ENCODE measurements around the gene MAPK6. TPM values are rescaled to one million over a fixed set of nuclear protein-coding genes. Genes with fewer than 3 reads are reported as not detected.

Gene MAPK6
- total and polyA plus RNA-seq, 2 donors (not counting 1 experiment from before 2014, with no cell fraction given), result 3.2 to 17.9 TPM

DNA sequence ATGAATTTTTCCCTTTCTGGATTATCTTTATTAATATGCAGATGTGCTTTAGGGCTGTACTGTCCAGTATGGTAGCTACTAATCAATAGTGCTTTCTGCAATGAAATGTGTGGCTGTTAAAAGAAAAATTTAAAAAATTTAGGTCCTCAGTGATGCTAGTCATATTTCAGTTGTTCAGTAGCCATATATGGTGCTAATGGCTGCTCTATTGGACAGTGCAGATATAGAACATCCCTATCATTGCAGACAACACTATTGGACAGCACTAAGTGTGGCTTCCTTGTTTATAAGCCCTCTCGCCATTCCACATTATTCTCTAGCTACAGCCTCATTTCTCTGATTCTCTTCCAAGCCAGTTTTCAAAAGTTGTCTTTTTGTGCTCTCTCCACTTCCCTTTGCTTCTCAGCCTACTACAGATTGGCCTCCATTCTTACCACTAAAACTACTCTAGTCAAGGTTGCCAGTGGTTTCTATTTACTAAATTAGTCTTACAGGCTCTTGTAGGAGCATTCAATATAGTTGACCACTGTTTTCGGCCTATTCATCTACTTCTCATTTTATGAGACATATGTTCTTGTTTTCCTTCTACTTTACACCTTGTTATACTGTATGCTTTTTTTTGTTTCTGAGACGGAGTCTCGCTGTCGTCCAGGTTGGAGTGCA, 9.5 kb downstream of the MAPK6 start:
- H3K27ac ChIP-seq (ENCODE audit: low read length in 2 of 2), result no peak overlapping the region
- no peaks in the 10 kb centered on the region for H3K9me3 Mint-ChIP-seq (ENCODE audit: insufficient read depth)
- H4K20me1 ChIP-seq (ENCODE audit: control insufficient read depth, insufficient read depth, low read length, poor library complexity, severe bottlenecking), result peaks cover 19% of the 10 kb centered on the region
- ChIA-PET CTCF (interaction anchor here (2.0 kb wide), 1 partner anchor 9 kb away, joined by 5 read pairs; no protein-coding TSS in a partner anchor), POLR2A (no interaction called here)
- peaks cover 0 to 6% (median 0%) of the 10 kb centered on the region in 3 donors for H3K9me3 ChIP-seq (ENCODE audit: control extremely low read depth in 1 of 3, control insufficient read depth in 2 of 3, insufficient read depth in 1 of 3, low read length in 2 of 3)
- peaks cover 18% of the 10 kb centered on the region for H3K4me1 Mint-ChIP-seq
- intact Hi-C loops (cut with micrococcal nuclease), result no loop called here
- no peaks in the 10 kb centered on the region for H3K4me1 ChIP-seq (ENCODE audit: control insufficient read depth in 2 of 2, insufficient read depth in 2 of 2, low read length in 2 of 2)
- no peaks in the 10 kb centered on the region for H3K27me3 Mint-ChIP-seq
- H3K79me2 ChIP-seq (ENCODE audit: control insufficient read depth, insufficient read depth, low read length), result peaks cover 96% of the 10 kb centered on the region
- H3K27ac Mint-ChIP-seq, result no peak overlapping the region
- WGBS (ENCODE audit: insufficient coverage), result 100% methylated on average over 2 of the region's 5 CpGs
- no peak overlapping the region for H3K9ac ChIP-seq (ENCODE audit: low read length)
- no peak overlapping the region for H3K4me2 ChIP-seq (replicated peaks; ENCODE audit: low read depth, low read length, poor library complexity, severe bottlenecking)
- no peaks in the 10 kb centered on the region for H3K27me3 ChIP-seq (replicated peaks in 1 of 4; ENCODE audit: control extremely low read depth in 1 of 4, control insufficient read depth in 3 of 4, insufficient read depth in 4 of 4, low read length in 3 of 4)
- TF ChIP-seq, protein P1, sequence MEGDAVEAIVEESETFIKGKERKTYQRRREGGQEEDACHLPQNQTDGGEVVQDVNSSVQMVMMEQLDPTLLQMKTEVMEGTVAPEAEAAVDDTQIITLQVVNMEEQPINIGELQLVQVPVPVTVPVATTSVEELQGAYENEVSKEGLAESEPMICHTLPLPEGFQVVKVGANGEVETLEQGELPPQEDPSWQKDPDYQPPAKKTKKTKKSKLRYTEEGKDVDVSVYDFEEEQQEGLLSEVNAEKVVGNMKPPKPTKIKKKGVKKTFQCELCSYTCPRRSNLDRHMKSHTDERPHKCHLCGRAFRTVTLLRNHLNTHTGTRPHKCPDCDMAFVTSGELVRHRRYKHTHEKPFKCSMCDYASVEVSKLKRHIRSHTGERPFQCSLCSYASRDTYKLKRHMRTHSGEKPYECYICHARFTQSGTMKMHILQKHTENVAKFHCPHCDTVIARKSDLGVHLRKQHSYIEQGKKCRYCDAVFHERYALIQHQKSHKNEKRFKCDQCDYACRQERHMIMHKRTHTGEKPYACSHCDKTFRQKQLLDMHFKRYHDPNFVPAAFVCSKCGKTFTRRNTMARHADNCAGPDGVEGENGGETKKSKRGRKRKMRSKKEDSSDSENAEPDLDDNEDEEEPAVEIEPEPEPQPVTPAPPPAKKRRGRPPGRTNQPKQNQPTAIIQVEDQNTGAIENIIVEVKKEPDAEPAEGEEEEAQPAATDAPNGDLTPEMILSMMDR (IDR thresholded peaks at IDR 0.05), result no peak
- no peak for TF ChIP-seq EZH2 (IDR thresholded peaks at IDR 0.05; ENCODE audit: borderline replicate concordance, insufficient read depth, low read depth, low read length, poor library complexity, severe bottlenecking)
- ATAC-seq (ENCODE audit: low read depth), result no peak
- no peak overlapping the region for H3K4me3 Mint-ChIP-seq
- DNase-seq, result no peak
- no peak overlapping the region for H3K4me3 ChIP-seq (ENCODE audit: control extremely low read depth in 1 of 5, extremely low read depth in 1 of 5, insufficient read depth in 1 of 5, low read depth in 2 of 5, low read length in 4 of 5)
- H3K36me3 ChIP-seq (replicated peaks in 1 of 2; ENCODE audit: control extremely low read depth in 1 of 2, control insufficient read depth in 1 of 2, extremely low read depth in 1 of 2, insufficient read depth in 2 of 2, low read length in 1 of 2), result no peaks in the 10 kb centered on the region
- H2AFZ ChIP-seq (ENCODE audit: insufficient read depth, low read depth, low read length, poor library complexity, severe bottlenecking), result no peak overlapping the region

DNA sequence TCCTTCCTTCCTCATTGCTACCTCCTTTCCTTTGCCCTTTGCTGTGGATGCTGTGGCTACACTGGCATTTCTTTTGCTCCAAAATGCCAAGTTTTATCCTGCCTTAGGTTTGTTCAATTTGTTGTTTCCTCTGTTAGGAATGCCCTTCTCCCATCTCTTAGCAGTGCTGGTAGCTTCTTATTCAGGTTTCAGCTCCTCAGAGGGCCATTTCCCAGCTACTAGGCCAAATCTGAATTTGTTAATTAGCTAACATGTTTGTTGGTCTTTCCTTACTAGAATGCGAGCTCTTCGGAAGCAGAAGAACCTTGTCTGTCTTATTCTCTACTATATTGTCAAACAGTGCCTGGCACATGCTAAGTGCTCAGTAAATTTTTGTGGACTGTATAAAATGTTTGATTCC, 11.0 kb downstream of the MAPK6 start:
- no peak for DNase-seq
- WGBS (ENCODE audit: insufficient coverage), result no CpG with 5 or more reads among the region's 2 CpGs
- Histone ChIP-seq H4K20me1 (ENCODE audit: control insufficient read depth, insufficient read depth, low read length, poor library complexity, severe bottlenecking) (peaks cover 19% of the 10 kb centered on the region), H3K27me3 (replicated peaks in 1 of 4; ENCODE audit: control extremely low read depth in 1 of 4, control insufficient read depth in 3 of 4, insufficient read depth in 4 of 4, low read length in 3 of 4) (no peaks in the 10 kb centered on the region), H3K4me2 (replicated peaks; ENCODE audit: low read depth, low read length, poor library complexity, severe bottlenecking) (no peak overlapping the region), H3K27ac (ENCODE audit: low read length in 2 of 2) (no peak overlapping the region), H3K4me3 (ENCODE audit: control extremely low read depth in 1 of 5, extremely low read depth in 1 of 5, insufficient read depth in 1 of 5, low read depth in 2 of 5, low read length in 4 of 5) (no peak overlapping the region), H3K9me3 (ENCODE audit: control extremely low read depth in 1 of 3, control insufficient read depth in 2 of 3, insufficient read depth in 1 of 3, low read length in 2 of 3) (peaks cover 0 to 17% (median 0%) of the 10 kb centered on the region in 3 donors), H2AFZ (ENCODE audit: insufficient read depth, low read depth, low read length, poor library complexity, severe bottlenecking) (no peak overlapping the region), H3K9ac (ENCODE audit: low read length) (no peak overlapping the region), H3K4me1 (ENCODE audit: control insufficient read depth in 2 of 2, insufficient read depth in 2 of 2, low read length in 2 of 2) (no peaks in the 10 kb centered on the region), H3K79me2 (ENCODE audit: control insufficient read depth, insufficient read depth, low read length) (peaks cover 96% of the 10 kb centered on the region), H3K36me3 (replicated peaks in 1 of 2; ENCODE audit: control extremely low read depth in 1 of 2, control insufficient read depth in 1 of 2, extremely low read depth in 1 of 2, insufficient read depth in 2 of 2, low read length in 1 of 2) (no peaks in the 10 kb centered on the region)
- ChIA-PET POLR2A (no interaction called here), CTCF (interaction anchor here (0.7 to 2.0 kb wide), 2 partner anchors 10 to 48 kb away, joined by 4 to 5 read pairs; no protein-coding TSS in a partner anchor)
- H3K4me1 Mint-ChIP-seq, result peaks cover 22% of the 10 kb centered on the region
- intact Hi-C loops (cut with micrococcal nuclease), result no loop called here
- no peaks in the 10 kb centered on the region for H3K27me3 Mint-ChIP-seq
- H3K4me3 Mint-ChIP-seq, result no peak overlapping the region
- TF ChIP-seq, protein P1 (IDR thresholded peaks at IDR 0.05), result no peak
- ATAC-seq (ENCODE audit: low read depth), result no peak
- H3K9me3 Mint-ChIP-seq (ENCODE audit: insufficient read depth), result no peaks in the 10 kb centered on the region
- H3K27ac Mint-ChIP-seq, result no peak overlapping the region
